Keratinocyte (primary cell): Measurements from ENCODE around the gene UBE2K. TPM values are rescaled to one million over a fixed set of nuclear protein-coding genes. Genes with fewer than 3 reads are reported as not detected.
"Not testable (repeated sequence)": the region's sequence is repeated elsewhere in the genome, so short reads cannot be mapped to it uniquely, and the experiment has no call there.

Source experiments
- DNase-seq: peaks from one replicate; pipeline ENCODE4 v3.0.0-alpha.2; 2011; ENCODE audit warnings: low read depth, missing footprints, low spot score
- FAIRE-seq: peaks from 2 replicates; lab custom pipeline; 2011; peaks lifted over from hg19 to GRCh38; lab: Jason Lieb, UNC
- H2AFZ ChIP-seq: 2 replicates; pipeline ENCODE4 v1.6.0; 2012; ENCODE audit warnings: low read length, control low read depth, inconsistent platforms; ENCODE audit not compliant: control insufficient read depth
- H3K27ac ChIP-seq: 2 replicates; pipeline ENCODE4 v1.5.1; 2011; ENCODE audit warnings: low read length; ENCODE audit not compliant: control insufficient read depth, insufficient read depth
- H3K27me3 ChIP-seq: 3 replicates; pipeline ENCODE4 v1.6.0; 2011; ENCODE audit warnings: low read length; ENCODE audit not compliant: control insufficient read depth, insufficient read depth; ENCODE audit errors: extremely low read depth
- H3K36me3 ChIP-seq, 2 experiments: 2 replicates in 1 of 2; 3 replicates in 1 of 2; pipeline ENCODE4 v1.5.1; 2011; ENCODE audit warnings: low read length in 2 of 2, mild to moderate bottlenecking in 1 of 2; ENCODE audit not compliant: control insufficient read depth in 2 of 2, insufficient read depth in 2 of 2; ENCODE audit errors: extremely low read depth in 1 of 2
- H3K4me1 ChIP-seq: 3 replicates; pipeline ENCODE4 v1.5.1; 2011; ENCODE audit warnings: low read length; ENCODE audit not compliant: control insufficient read depth, insufficient read depth; ENCODE audit errors: extremely low read depth
- H3K4me2 ChIP-seq: 3 replicates; pipeline ENCODE4 v1.6.0; 2011; ENCODE audit warnings: low read depth, low read length; ENCODE audit not compliant: control insufficient read depth, insufficient read depth; ENCODE audit errors: extremely low read depth
- H3K4me3 ChIP-seq, 3 experiments: fragments of 200-600 bp in 1 of 3; sonication (generic) in 1 of 3; 2 replicates in 2 of 3; 3 replicates in 1 of 3; pipeline ENCODE4 v1.5.1; 2011 to 2016; ENCODE audit warnings: low read length in 3 of 3, mild to moderate bottlenecking in 3 of 3, control low read depth in 2 of 3, inconsistent platforms in 1 of 3, low read depth in 1 of 3, mixed read lengths in 1 of 3, mixed run types in 1 of 3, moderate library complexity in 1 of 3; ENCODE audit not compliant: control insufficient read depth in 2 of 3, insufficient read depth in 2 of 3; ENCODE audit errors: extremely low read depth in 1 of 3
- H3K79me2 ChIP-seq: 2 replicates; pipeline ENCODE4 v1.6.0; 2012; ENCODE audit warnings: low read length; ENCODE audit not compliant: control insufficient read depth, insufficient read depth
- H3K9ac ChIP-seq: 3 replicates; pipeline ENCODE4 v1.6.0; 2011; ENCODE audit warnings: low read length; ENCODE audit not compliant: control insufficient read depth, insufficient read depth; ENCODE audit errors: extremely low read depth
- H3K9me1 ChIP-seq: 3 replicates; pipeline ENCODE4 v1.6.0; 2011; ENCODE audit warnings: low read length; ENCODE audit not compliant: control insufficient read depth, insufficient read depth; ENCODE audit errors: extremely low read depth
- H3K9me3 ChIP-seq: 2 replicates; pipeline ENCODE4 v1.5.1; 2012; ENCODE audit warnings: low read depth, low read length; ENCODE audit not compliant: control insufficient read depth
- H4K20me1 ChIP-seq: 3 replicates; pipeline ENCODE4 v1.6.0; 2011; ENCODE audit warnings: low read length; ENCODE audit not compliant: control insufficient read depth, insufficient read depth; ENCODE audit errors: extremely low read depth
- CTCF ChIP-seq, 3 experiments: IDR thresholded peaks in 1 of 3; conservative IDR thresholded peaks in 1 of 3; optimal IDR thresholded peaks in 1 of 3; 2 replicates in 2 of 3; 3 replicates in 1 of 3; pipeline versions ENCODE3 to v1.5.1; 2011; ENCODE audit warnings: low read length in 3 of 3, mild to moderate bottlenecking in 3 of 3, moderate library complexity in 2 of 3, control low read depth in 1 of 3, inconsistent platforms in 1 of 3; ENCODE audit not compliant: insufficient read depth in 2 of 3; ENCODE audit errors: extremely low read depth in 1 of 3
- EZH2 ChIP-seq: IDR thresholded peaks from one replicate; pipeline ENCODE4 v1.6.1; 2012; ENCODE audit warnings: inconsistent platforms, mild to moderate bottlenecking, low read length, moderate library complexity
- dilution Hi-C: fragments of 300-500 bp; cut with MboI; formaldehyde crosslinking; loops from one replicate; pipeline ENCODE4 v1.7.0; 2020; ENCODE audit warnings: low sequenced_read_pairs; ENCODE audit not compliant: extremely low pct_ligation_motif_present
- polyA plus RNA-seq, 5 experiments: library from polyadenylated mRNA; depleted of rRNA in 3 of 5; stranded (reverse) in 3 of 5; stranded (forward) in 1 of 5; unstranded in 1 of 5; fragments of >200 nt; gene quantifications; 1 replicate in 1 of 5; 2 replicates in 3 of 5; 3 replicates in 1 of 5; pipeline versions ENCODE4 v1.2.1 to v1.2.3, GENCODE V29; 2011 to 2012; ENCODE audit warnings: missing spikeins in 2 of 5, low read depth in 1 of 5, low replicate concordance in 1 of 5

UBE2K gene
- polyA plus RNA-seq, 1 donor (not counting 4 experiments of a cell fraction or from before 2014, with no cell fraction given), result 163 TPM

GRCh38 chr4:39655211-39655610 lies 42.7 kb upstream of the UBE2K start:
- H3K27ac ChIP-seq, result no peak overlapping the region
- no peak overlapping the region for H3K4me2 ChIP-seq
- H3K79me2 ChIP-seq, result no peaks in the 10 kb centered on the region
- no peaks in the 10 kb centered on the region for H3K9me3 ChIP-seq
- H3K9me1 ChIP-seq, result no peaks in the 10 kb centered on the region
- no peaks in the 10 kb centered on the region for H4K20me1 ChIP-seq
- H2AFZ ChIP-seq, result no peak overlapping the region
- no peak for TF ChIP-seq EZH2
- no peak for TF ChIP-seq CTCF (optimal IDR thresholded peaks at IDR 0.05 in 1 of 3, IDR thresholded peaks at IDR 0.05 in 1 of 3, conservative IDR thresholded peaks at IDR 0.05 in 1 of 3; ENCODE audit: extremely low read depth in 1 of 3, insufficient read depth in 2 of 3, low read length in 3 of 3)
- DNase-seq, result no peak
- no peak overlapping the region for H3K4me3 ChIP-seq
- dilution Hi-C loops, result no loop called here
- no peak overlapping the region for H3K9ac ChIP-seq
- FAIRE-seq, result no peak
- H3K36me3 ChIP-seq, result no peaks in the 10 kb centered on the region
- H3K4me1 ChIP-seq, result no peaks in the 10 kb centered on the region
- no peaks in the 10 kb centered on the region for H3K27me3 ChIP-seq

GRCh38 chr4:39655876-39656275 lies 42.1 kb upstream of the UBE2K start:
- Histone ChIP-seq H2AFZ (no peak overlapping the region), H3K79me2 (no peaks in the 10 kb centered on the region), H3K4me3 (no peak overlapping the region), H3K27me3 (no peaks in the 10 kb centered on the region), H3K9me3 (no peaks in the 10 kb centered on the region), H3K36me3 (no peaks in the 10 kb centered on the region), H4K20me1 (no peaks in the 10 kb centered on the region), H3K27ac (no peak overlapping the region), H3K4me2 (no peak overlapping the region), H3K9me1 (no peaks in the 10 kb centered on the region), H3K9ac (no peak overlapping the region), H3K4me1 (no peaks in the 10 kb centered on the region)
- FAIRE-seq (no peak), DNase-seq (no peak)
- TF ChIP-seq CTCF (optimal IDR thresholded peaks at IDR 0.05 in 1 of 3, IDR thresholded peaks at IDR 0.05 in 1 of 3, conservative IDR thresholded peaks at IDR 0.05 in 1 of 3; ENCODE audit: extremely low read depth in 1 of 3, insufficient read depth in 2 of 3, low read length in 3 of 3) (no peak), EZH2 (no peak)
- dilution Hi-C loops, result no loop called here

GRCh38 chr4:39656638-39657037 lies 41.3 kb upstream of the UBE2K start:
- H3K4me2 ChIP-seq, DNase-seq, FAIRE-seq, H4K20me1 ChIP-seq, H3K4me3 ChIP-seq, H3K36me3 ChIP-seq, H3K9ac ChIP-seq, H3K27ac ChIP-seq, H3K9me3 ChIP-seq, H3K9me1 ChIP-seq, dilution Hi-C loops, H3K4me1 ChIP-seq, H3K79me2 ChIP-seq, H3K27me3 ChIP-seq, H2AFZ ChIP-seq: not testable (repeated sequence)
